T-helper 9 cell (primary cell): Measurements from ENCODE around the gene EXOC6B.

ENCODE experiments used
- DNase-seq: peaks from one replicate; pipeline ENCODE4 v3.0.0-alpha.2; 2020
- total RNA-seq, 2 donors: gene quantifications; one replicate each; lab custom pipeline; 2026; lab: John Stamatoyannopoulos, UW

The EXOC6B gene
- total RNA-seq, result 21.7 to 22.7 reads per million in 2 donors

DNA sequence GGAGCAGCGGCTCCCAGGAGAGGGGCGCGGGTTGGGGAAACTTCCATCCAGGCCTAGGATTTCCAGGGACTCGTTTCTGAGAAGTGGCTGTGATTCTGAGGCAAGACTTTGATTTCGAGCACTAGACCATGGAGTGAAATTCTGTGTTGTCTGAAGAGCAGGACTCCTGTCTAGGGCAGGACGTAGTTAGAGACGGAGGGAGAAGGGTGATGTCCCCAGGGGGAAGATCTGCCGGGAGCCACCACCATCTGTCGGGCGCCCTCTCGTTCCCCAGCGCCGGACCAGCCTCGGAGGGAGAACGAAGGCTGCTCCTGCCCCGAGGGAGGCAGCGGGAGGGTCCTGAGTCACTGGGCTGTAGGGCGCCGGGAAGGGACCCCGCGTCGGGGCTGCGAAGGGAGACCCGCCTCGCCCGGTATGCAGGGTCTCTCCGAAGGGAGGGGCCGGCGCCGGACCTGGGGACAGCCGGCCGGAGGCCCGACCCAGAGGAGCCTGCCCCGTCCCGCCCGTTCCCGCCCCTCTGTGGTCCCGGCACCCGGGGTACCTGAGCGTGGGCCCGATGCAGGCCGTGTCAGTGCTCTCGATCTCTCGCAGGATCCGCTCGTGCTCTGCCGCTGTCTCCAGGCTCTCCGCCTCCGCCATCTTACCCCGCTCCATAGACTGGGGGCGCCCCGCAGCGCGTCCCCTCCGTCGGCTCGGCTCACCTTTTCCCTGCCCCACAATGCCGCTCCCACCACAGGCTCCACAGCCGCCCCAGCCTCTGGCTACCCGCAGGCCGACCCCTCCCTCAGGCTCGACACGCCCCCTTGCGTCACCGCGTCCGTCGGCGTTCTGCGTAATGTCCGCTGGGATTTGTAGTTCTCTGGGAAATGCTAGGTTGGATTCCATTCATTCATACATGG, at the start of gene EXOC6B:
Gene EXOC6B, minus strand, starts transcription at position 777 of the 899 bp plus-strand sequence.
- DNase-seq, result peak; percentile 79

DNA sequence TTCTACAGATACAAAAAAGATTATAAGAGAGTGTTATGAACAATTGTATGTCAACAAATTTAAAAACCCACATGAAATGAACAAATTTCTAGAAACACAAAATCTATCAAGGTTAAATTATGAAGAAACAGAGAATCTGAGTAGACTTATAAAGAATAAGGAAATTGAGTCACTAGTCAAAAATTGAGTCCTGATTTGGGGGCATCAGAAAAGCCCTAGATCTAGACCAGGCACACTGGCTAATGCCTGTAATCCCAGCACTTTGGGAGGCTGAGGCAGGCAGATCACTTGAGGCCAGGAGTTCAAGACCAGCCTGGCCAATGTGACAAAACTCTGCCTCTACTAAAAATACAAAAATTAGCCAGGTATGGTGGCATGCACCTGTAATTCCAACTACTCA, 46.0 kb upstream of the EXOC6B start:
- no peak for DNase-seq

DNA sequence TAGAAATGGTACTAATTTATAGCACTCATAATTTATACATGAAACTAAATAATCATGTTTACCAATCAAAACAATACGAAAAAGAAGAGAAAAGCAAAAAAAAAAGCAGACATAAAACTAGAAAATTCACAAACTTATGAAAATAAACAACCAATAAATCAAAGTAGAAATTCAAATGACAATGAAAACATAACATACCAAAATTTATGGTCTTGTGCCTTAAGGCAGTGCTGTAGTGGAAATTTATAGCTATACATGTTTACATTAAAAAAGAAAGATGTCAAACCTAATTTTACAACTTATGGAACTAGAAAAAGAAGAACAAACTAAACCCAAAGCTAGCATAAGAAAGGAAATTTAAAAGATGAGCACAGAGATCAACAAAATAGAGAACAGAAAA, 45.2 kb upstream of the EXOC6B start:
- no peak for DNase-seq

DNA sequence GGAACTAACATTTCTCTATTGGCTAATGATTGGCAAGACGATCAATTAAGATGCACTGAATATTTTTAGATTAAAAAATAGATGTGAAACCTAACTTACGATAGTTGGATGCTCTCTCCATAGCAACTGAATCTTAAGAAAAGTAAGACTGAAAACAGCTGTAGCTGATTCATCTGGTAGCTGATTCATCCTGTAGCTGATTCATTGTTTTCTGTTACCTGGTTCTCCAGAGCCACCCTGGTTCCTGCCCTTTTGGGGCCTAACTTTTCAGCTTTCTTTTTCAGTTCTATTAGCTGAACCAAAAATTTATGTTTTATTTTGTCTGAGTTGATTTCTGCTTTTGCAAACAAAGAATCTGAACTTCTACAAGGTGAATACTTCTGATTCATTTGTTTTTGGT, 38.7 kb upstream of the EXOC6B start:
- no peak for DNase-seq

DNA sequence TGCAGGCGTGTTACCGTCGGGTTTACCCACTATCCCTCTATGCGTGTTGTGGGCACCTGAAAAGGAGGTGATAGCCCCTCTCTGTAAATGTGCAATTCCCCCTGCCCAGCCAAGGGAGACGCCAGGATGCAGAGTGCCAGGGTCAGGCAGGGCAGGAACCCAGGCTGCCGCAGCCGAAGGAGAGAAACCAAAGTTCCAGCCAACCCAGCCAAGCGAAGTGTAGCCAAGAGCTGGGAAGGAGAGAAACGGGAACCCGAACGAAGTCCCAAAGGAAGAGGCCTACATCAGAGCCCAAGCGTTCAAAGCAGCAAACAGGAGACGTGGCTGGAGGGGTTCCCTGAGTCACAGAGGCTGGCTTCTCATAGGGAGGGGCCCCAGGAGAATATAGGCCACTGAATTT, 37.2 kb upstream of the EXOC6B start:
- DNase-seq, result no peak

DNA sequence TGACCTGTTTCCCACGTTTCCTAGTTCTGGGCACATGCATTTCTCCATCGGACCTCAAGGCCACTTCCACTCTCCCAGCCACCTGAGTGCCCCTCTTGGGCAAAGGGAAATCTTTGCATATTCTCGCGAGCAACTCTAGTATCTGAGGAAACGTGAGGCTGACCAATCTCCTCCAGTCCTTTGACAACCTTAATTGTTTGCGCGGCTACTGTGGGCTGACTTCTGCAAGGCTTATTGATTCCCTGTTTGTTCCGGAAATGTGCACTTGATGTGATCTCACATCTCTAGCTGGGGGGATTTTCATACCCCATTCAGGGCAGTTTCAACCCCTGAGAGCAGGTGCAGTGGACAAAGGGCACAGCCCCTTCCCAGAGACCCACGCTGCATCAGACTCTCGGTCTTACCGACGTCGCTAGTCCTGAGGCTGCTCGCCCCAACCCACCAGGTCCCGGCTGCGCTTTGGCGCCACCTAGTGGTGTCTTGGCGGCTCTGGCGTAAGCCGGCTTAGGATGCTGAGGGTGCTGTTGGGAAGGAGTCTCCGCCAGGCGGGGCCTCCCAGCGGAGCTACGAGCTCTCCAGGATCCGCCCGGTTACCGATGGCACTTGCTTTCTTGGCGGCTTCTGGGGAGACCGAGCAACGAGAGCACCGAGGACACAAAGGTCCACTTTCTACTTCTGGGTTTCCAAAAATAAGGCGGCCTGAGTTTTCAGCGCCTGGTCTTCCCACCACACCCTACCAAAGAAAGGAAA, 36.6 kb upstream of the EXOC6B start:
- peak; percentile 86 for DNase-seq

DNA sequence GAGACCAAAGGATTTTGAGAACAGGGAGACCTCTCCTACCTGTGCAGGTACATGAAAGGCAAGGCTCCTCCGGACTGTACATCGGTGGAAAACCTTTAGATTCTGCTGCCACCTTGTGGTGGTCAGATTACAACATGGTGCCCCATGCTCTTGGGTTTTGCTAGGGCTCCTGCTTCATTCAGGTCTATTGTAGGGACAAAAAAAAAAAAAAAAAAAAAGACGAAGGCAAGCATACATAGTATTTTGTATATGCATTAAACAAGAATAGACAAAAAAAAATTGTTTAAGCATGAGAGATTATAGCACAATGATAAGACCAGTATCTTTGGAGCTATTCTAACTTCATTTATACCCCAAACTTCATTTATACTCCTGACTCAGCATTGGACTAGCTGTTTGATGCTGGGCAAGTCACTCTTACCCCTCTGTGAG, 34.0 kb upstream of the EXOC6B start:
- peak; percentile 44 for DNase-seq

DNA sequence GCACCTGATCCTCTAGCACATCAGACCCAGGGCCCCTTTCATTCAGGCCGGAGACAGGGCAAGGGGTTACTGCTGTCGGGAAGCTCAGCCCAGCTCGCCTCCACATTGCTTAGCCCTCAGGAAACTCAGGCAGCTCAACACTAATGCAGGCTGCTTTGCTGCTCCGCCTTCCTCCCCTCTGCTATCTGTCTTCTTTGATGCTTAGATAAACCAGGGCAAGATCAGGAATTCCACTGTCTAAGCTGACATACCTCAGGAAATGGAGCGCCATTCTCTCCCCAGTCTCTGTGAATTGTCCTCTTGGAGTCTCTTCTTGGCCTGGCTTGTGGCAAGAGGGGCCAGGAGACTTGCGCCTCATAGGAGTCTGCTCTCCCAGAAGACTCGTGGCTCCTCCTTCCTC, 25.5 kb upstream of the EXOC6B start:
- no peak for DNase-seq

DNA sequence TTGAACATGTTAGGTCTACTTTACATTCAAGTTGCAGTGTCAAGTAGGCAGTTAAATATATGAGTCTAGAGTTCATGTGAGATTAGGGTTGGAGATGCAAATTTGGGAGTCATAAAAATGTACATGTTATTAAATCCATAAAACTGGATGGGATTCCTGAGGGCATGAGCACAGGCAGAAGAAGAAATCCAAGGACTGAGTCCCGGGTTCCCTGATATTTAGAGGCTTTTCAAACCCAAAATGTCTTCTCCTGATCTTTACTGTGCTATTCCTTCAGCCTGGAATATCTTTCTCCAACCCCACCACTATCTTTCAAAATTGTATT, 23.3 kb upstream of the EXOC6B start:
- no peak for DNase-seq

DNA sequence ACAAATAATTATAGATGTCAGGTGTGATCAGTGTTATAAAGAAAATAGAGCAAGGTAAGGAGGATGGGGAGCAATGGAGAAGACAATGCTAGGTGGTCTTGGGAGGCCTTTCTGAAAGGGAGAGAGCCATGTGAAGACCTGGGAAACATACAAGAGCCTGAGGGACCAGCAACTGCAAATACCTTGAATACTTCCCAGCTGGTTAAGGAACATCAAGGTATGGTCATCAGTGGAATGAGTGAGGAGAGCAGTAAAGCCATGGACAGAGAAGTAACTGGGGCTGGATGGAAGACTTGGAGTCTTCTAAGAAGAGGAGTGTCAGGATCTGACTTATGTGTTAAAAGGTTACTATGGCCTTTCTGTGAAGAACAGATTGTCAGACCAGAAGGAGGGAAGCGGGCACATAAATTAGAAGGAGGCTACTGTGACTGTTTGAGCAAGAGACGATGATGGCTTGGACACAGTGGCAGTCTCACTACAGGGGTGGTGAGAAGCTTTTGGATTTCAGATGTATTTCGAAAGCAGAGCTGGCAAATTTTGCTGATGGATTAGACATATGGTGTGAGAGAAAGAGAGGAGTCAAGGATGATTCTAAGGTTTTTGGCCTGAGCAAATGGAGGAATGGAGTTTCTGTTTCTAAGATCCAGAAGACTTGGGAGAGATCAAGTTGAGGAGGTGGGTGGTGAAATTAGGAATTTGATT, 22.8 kb upstream of the EXOC6B start:
- no peak for DNase-seq

DNA sequence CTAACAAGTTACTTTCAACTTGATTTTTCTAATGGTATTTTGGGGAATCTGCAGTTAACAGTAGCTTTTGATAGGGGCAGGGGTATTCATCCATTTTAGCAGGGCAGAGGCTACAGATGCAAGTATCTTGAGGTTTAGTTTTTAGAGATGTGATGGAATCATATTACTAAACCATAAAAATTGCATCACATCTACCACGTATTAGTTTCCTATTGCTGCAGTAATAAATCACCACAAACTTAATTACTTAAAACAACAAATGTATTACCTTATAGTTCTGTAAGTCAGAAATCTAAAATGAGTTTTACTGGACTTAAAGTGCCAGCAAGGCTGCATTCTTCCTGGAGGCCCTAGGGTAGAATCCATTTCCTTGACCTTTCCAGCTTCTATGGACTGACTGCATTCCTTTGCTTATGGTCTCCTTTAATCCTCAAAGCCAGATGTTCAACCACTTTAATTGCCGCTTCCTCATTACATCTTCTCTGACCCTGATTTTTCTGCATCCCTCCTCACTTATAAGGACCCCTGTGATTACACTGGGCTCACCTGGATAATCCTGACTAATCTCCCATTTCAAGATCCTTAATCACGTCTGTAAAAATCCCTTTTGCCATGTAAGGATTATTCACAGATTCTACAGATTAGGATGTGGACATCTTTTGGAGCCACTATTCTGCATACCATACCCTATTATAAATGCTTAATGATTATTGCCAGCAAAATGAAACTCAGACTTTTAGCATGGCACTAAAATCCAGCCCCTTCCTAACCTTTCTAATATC, 21.9 kb upstream of the EXOC6B start:
- no peak for DNase-seq

DNA sequence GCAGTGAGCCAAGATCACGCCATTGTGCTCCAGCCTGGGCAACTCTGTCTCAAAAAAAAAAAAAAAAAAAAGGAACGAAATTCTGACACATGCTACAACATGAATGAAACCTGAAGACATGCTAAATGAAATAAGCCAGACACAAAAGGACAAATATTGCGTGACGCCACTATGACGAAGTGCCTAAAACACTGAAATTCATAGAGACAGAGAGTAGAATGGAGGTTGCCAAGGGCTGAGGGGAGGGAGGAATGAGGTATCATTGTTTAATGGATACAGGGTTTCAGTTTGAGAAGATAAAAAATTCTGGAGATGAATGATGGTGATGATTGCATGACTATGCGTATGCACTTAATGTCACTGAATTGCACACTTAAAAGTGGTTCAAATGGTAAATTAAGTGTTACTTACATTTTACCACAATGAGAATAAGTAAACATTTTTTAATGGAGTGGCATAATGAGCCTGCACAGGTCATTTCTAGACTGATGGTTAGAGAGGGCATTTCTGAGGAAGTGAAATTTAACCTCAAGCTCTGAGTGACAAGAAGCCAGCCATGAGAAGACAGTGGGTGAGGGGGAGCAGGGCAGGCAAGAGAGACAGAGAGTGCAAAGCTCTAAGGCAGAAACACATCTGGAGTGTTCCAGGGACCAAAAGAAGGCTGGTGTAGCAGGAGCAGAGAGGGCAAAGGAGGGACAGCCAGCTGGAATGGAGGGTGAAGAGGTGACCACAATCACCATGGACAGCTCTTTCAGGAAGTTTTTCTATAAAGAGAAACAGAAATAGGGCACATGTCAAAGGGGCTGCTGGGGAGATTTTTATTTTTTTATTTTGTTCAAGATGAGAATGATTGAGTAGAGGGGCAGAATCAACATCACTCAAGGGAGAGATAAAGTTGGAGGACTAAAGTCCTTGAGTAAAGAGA, 20.6 kb upstream of the EXOC6B start:
- no peak for DNase-seq

DNA sequence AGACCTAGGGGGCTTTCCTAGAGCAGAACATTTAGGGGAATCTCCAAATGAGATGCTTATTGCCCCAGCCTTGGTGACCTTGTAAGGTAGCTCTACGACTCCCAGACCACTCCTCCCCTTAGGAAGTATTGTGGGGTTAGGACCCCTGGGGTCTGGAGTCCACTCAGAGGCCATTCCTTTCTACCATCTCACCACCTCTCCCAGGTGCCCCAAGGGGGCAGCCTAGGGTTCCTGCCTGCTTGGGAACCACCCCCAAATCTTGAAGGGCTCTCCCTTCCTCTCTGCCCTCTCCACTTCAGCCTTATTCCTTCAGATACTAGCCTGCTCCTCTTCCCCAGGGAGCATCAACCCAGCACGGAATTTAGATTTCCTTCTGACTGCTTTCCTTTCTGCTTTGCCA, 17.5 kb upstream of the EXOC6B start:
- DNase-seq, result no peak

DNA sequence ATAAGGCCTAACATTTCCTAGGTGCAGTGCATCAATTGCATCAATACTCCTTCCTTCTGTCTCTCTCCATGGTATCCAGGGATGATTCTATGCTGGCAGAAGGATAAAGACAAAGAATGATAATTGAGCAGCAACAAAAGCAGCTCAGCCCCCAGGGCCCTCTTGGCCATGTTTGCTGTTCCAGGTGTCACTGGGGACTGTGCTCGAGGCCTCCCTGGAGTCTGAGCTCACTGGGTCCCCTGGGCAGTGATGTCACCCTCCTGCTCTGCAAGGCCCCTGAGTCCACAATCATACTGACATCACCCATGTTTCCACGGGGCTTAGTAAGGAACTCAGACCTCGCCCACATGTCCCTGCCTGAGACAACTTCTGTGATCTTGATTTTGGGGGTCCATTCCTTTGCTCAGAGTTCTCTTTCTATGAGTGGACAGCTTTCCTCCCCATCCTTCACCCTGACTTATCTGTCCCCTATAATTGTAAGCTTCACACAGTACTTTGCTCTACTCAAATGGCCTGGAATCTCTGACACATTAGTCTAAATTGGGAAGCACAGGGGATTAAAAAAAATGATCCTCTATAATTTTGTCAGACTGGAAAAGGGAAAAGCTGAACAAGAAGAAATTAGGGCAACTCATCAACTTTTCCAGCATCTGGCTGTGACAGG, 15.8 kb upstream of the EXOC6B start:
- DNase-seq, result no peak

DNA sequence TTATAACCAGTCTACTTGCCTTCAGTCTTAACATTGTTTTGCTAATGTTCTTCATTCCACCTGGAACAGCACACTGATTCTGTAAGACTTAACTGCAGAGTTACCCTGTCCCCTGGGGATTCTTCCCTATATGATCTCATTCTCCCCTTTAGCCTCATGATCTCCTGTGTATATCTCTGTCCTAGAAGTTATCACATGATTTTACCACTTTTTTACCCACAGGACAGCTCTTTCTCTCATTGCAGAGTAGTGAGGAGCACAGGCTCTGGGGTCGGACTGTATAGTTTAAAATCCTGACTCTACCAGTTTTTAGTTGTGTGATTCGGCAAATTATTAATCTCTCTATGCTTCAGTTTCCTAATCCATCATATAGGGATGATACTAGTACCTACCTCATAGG, 14.2 kb upstream of the EXOC6B start:
- no peak for DNase-seq

DNA sequence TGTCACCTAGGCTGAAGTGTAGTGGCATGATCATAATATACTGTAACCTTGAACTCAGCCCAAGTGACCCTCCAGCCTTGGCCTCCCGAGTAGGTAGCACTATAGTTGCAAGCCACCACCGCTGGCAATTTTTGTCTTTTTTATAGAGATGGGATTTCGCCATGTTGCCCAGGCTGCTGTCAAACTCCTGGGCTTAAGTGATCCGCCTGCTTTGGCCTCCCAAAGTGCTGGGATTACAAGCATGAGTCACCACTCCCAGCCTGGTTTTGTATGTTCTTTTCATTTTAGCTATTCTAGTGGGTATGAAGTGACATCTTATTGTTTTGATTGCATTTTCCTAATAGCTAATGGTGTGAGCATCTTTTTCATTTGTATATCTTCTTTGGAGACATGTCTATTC, 11.3 kb upstream of the EXOC6B start:
- DNase-seq, result no peak

DNA sequence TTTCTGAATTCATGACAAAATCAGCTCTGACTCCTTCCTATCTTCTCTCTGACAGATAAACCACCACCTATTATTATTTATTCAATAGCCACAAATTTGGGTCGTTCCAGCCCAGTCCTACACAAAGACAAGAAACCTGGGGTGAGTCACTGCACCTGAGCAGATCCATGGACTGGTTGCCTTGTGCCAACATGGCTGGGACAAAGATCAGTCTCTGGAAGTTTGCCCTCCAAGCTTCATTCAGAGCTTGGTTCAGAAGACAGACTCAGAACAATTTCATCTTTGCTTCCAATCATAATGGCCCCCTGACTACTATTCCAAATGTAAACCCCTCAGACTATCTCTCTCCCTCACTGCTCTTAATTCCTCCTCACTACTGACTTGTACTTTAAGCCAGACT, 9.6 kb upstream of the EXOC6B start:
- no peak for DNase-seq

DNA sequence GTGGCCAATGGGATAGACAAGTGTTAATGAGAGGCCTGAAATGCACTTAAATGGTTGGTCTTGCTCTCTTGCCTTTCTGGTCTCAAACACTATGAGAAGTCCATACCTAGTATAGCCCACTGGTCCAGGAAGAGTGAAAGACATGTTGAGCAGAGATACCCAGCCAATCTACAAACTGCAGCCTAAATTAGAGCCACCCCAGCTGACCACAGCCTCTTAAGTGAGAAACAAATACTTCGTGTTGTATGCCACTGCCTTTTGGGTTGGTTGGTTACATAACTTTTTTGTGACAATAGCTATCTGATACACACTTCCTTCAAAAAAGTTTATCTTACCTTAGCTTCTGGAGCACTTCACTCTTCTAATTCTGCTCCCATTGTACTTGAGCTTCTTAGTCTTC, 8.8 kb upstream of the EXOC6B start:
- DNase-seq, result no peak

DNA sequence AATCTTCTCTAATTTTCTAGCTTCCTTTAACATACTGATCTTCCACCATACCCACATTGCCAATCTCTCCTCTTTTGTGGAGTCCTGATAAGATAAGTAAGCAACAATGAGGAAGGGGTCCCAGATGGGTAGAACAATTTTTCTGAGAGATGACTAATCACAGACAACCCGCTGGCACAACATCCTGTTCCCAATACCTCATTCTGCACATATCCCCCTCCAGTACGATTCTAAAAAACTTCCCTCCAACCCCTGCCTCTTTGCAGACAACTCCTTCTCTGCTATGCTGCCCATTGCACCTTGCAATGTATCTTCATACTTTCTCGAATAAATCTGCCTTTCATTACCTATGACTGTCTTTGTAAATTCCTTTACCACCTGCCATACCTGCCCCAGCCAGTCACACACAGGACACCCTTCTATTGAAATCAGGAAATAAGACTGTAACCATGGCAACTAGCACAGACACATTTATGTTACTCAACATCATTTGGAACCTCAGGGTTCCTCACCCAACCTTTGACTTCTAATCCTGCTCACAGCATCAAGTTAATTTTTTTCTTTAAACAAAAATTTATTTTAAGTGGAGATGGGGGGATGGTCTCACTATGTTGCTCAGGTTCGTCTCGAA, 7.4 kb upstream of the EXOC6B start:
- DNase-seq, result no peak

DNA sequence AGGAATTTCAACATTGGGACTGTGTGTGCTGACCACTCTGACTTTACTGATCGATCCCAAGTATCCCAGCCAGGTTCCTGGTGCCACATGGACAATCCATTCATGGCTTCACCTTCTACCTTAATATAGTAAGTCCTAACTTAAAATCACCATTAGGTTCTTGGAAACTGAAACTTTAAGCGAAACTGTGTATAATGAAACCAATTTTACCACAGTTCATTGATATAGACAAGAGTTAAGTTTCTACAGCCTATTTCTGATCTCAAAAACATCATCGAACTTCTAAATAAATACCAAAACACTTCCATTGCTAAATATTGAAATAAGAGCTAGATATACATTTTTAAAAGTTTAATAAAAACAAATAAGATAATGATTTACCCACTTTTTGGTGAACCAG, 4.4 kb upstream of the EXOC6B start:
- no peak for DNase-seq
